Measurements from ENCODE around the gene GPC6.
"Not testable (repeated sequence)": the region's sequence is repeated elsewhere in the genome, so short reads cannot be mapped to it uniquely, and the experiment has no call there.

The GPC6 gene

GRCh38 chr13:93435651-93436050 is 209.0 kb downstream of the GPC6 start:
- DNase-seq (ENCODE audit: low read depth) = no peak

GRCh38 chr13:93437081-93437480 is 210.5 kb downstream of the GPC6 start:
- no peak for DNase-seq (ENCODE audit: low read depth)

GRCh38 chr13:93446238-93446637 is 219.6 kb downstream of the GPC6 start:
- DNase-seq (ENCODE audit: low read depth) = no peak

GRCh38 chr13:93450191-93450621 is 223.6 kb downstream of the GPC6 start:
- peak; percentile 19 for DNase-seq (ENCODE audit: low read depth)

GRCh38 chr13:93450761-93451160 is 224.2 kb downstream of the GPC6 start:
- DNase-seq (ENCODE audit: low read depth) = no peak

GRCh38 chr13:93454676-93455235 is 228.1 kb downstream of the GPC6 start:
- not testable (repeated sequence) for DNase-seq (ENCODE audit: low read depth)

- no peak for DNase-seq (ENCODE audit: low read depth)
Measured at GRCh38 chr13:93455861-93456260, 229.3 kb downstream of the GPC6 start.

GRCh38 chr13:93460005-93460404 is 233.4 kb downstream of the GPC6 start:
- DNase-seq (ENCODE audit: low read depth) = no peak

GRCh38 chr13:93462151-93462550 is 235.5 kb downstream of the GPC6 start:
- no peak for DNase-seq (ENCODE audit: low read depth)

- DNase-seq (ENCODE audit: low read depth) = no peak
Measured at GRCh38 chr13:93466502-93467036, 240.0 kb downstream of the GPC6 start.

- no peak for DNase-seq (ENCODE audit: low read depth)
Measured at GRCh38 chr13:93467175-93467574, 240.6 kb downstream of the GPC6 start.

- DNase-seq (ENCODE audit: low read depth) = no peak
Measured at GRCh38 chr13:93468433-93468832, 241.8 kb downstream of the GPC6 start.

- no peak for DNase-seq (ENCODE audit: low read depth)
Measured at GRCh38 chr13:93472296-93472695, 245.7 kb downstream of the GPC6 start.

- DNase-seq (ENCODE audit: low read depth) = no peak
Measured at GRCh38 chr13:93472814-93473296, 246.2 kb downstream of the GPC6 start.

- no peak for DNase-seq (ENCODE audit: low read depth)
Measured at GRCh38 chr13:93473441-93474270, 247.0 kb downstream of the GPC6 start.

GRCh38 chr13:93476175-93476574 is 249.6 kb downstream of the GPC6 start:
- DNase-seq (ENCODE audit: low read depth) = peak; percentile 63

- no peak for DNase-seq (ENCODE audit: low read depth)
Measured at GRCh38 chr13:93477238-93477637, 250.6 kb downstream of the GPC6 start.

GRCh38 chr13:93480553-93481106 is 254.0 kb downstream of the GPC6 start:
- no peak for DNase-seq (ENCODE audit: low read depth)

- DNase-seq (ENCODE audit: low read depth) = not testable (repeated sequence)
Measured at GRCh38 chr13:93496117-93496516, 269.5 kb downstream of the GPC6 start.

- no peak for DNase-seq (ENCODE audit: low read depth)
Measured at GRCh38 chr13:93496985-93497673, 270.5 kb downstream of the GPC6 start.

- no peak for DNase-seq (ENCODE audit: low read depth)
Measured at GRCh38 chr13:93499991-93500390, 273.4 kb downstream of the GPC6 start.

GRCh38 chr13:93502071-93502470 is 275.5 kb downstream of the GPC6 start:
- no peak for DNase-seq (ENCODE audit: low read depth)
